CD4-positive, alpha-beta T cell treated with Interleukin-12 subunit alpha and Interleukin-12 subunit beta, for 1 hour (primary cell): Measurements from ENCODE around the gene HPS6.

Experiments
- DNase-seq: peaks from one replicate; pipeline ENCODE4 v3.0.0-alpha.2; 2020

HPS6 gene

DNA sequence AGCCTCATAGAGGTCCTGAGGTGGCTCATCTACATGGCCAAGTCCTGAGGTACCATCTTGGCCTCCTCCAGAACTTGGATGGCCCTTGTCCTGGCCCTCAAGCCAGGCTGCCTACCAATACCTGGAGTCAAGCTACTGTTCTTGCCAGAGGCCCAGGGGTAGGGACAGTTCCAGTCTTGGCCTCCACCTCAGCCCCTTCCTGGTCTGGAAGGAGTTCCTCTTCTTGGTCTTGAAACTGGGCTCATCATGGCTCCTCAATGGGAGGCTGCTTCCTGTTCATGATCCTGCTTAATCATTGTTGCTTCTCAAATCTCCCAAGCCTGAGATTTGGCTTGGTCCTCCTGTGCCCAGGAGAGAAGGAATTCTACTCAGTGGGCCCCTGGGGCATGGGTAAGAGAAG is 3.9 kb downstream of the HPS6 start:
- no peak for DNase-seq

DNA sequence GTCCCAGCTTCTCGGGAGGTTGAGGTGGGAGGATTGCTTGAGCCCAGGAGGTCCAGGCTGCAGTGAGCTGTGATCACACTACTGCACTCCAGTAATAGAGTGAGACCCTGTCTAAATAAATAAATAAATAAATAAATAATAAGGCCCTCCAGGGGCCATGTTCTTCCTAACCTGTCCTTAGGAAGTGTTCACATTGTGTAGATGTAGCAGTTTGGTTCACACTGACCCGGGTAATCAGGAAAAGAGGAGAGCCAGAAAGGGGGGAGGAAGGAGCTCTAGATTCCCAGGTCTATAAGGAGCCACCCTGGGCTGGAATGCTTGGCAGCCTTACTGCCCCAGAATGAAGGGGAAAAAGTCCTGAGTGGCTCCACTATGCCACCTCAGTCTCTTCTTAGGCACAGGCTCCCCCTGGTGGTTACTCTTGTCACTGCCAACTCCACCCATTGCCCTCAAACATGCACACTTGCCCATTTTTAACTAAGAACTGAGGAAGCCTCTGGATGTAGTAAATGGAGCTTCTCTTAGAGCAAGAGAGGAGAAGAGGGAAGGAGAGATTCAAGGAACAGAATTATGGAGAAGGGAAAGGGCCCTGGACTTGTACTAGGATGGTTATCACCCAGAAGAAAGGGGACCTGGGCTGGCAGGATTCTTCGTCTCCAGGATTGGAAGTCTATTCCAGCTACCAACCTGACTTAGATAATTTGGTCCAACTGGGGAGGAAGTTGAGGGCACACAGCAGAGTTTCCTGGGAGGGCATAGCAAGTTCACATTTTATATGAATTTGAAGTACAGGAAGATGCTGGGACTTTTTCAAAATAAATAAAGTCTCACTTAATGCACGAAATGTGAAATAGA is 7.8 kb downstream of the HPS6 start:
- peak; percentile 82 for DNase-seq

DNA sequence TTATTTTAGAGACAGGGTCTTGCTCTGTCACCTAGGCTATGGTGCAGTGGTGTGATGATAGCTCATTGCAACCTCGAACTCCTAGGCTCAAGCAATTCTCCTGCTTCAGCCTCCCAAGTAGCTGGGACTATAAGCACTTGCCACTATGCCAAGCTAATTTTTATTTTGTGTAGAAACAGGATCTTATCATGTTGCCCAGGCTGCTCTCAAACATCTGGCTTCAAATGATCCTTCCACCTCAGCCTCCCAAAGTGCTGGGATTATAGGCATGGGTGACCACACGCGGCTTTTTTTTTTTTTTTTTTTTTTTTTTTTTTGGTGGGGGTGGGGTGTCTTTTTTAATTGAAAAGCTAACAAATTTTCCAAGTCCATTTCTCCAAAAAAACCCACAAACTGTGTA is 18.4 kb downstream of the HPS6 start:
- no peak for DNase-seq

DNA sequence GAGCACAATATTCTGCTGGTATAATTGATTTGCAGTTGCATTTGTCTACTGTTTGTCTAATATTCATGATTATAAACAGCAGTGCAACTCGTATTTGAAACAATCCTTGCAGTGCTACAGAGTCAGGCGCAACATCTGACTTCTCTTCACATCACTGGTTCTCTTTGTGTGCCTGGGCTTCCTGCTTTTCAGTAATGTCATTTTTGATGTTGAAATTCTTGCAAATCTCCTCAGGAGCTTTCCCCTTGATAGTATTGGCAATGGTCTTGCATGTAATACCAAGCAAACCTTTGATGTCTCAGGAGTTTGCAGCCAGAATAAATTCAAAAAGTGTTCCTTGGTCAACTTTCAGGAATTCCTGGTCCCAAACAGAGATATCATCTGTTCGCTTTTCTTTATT is 20.2 kb downstream of the HPS6 start:
- DNase-seq: no peak

DNA sequence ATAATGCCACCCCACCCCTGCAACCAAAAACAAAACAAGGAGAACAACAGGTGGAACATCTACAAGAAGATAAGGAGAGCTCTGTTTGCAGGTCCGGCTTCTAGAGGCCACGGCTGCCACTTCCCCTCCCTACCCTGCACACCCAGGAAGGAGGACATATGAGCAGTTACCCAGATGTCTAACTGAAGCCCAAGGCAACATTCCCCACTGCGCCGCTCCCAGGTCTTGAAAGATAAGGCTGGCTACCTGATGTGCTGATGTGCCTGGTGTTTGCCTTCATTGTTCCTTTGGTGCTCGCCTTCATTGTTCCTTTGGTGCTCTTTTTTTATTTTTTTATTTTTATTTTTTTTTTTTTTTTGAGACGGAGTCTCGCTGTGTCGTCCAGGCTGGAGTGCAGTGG is 21.0 kb downstream of the HPS6 start:
- no peak for DNase-seq

DNA sequence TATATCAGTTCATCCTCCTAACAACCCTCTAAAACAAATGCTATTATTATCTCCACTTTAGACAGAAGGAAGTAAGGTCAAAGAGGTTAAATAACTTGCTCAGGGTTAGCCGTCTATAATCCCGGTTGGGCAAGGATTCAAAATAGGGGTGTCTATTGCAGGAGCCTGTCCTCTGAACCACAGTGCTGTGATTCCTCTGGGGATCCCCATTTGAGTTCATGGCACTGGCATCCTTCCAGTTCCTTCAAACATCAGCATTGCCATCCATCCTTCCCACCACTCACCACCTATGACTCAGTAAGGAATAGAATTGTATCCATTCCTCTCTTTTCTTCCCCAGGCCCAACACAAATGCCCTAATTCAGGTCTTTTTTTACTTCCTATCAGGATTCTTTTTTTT is 25.6 kb downstream of the HPS6 start:
- DNase-seq: no peak

DNA sequence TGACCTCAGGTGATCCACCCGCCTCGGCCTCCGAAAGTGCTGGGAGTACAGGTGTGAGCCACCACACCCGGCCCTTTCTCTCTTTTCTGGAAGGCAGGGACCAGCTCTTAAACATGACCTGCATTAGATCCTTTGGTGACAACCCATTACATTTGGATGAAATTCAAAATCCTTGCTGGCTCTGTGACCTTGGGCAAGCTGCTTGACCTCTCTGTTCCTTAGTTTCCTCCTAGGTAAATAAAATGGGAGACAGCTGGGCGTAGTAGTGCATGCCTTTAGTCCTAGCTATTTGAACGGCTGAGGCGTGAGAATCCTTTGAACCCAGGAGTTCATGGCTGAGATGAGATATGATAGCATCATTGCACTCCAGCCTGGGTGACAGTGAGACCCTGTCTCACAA is 31.3 kb downstream of the HPS6 start:
- no peak for DNase-seq

DNA sequence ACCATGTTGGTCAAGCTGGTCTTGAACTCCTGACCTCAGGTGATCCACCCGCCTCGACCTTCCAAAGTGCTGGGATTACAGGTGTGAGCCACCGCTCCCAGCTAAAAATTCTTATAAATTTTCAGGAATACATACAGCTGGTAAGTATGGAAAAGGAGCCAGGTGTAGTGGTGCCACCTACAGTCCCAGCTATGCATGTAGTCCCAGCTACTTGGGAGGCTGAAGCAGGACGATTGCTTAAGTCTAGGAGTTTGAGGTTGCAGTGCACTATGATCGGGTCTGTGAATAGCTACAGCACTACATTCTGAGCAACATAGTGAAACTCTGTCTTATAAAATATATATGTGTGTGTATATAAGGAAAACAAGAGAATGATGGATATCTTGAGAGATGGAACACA is 36.0 kb downstream of the HPS6 start:
- no peak for DNase-seq

DNA sequence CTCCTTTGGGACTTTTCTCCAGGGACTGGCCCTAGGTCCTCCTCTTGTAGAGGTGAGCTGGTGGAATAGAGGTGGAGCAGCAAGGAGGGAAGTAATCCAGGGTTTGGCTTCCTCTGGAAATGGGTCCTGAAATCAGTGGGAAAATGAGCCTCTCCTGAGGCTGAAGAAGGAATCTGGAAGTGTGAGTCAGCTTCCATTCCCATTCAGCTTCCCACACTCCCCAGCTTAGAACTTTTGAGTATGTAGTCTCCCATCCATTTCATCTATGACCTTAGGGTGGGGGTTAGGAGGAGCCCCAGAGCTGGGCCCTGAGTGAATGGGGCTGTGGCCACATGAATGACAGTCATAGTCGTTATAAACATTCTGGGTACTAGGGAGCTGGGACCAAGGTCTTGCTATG is 37.3 kb downstream of the HPS6 start:
- DNase-seq: no peak

DNA sequence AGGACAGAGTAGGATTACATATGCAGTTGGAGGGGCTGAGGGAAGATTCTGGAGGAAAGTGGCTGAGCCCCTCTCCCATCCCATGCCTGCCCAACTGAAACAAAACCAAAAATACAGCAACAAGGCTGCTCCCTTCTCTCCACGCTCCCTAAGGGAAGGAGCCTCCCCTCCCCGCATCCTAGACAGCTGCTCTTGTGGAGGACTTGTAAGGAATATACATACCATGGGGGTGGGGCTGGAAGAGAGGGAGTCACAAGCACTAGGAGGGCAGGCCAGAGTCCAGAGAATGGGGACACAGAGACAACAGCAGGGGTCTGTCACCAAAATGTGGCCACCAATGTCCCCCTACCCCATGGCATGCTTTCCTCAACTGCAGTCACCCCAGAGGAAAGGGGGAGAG is 41.8 kb downstream of the HPS6 start:
- DNase-seq: no peak

DNA sequence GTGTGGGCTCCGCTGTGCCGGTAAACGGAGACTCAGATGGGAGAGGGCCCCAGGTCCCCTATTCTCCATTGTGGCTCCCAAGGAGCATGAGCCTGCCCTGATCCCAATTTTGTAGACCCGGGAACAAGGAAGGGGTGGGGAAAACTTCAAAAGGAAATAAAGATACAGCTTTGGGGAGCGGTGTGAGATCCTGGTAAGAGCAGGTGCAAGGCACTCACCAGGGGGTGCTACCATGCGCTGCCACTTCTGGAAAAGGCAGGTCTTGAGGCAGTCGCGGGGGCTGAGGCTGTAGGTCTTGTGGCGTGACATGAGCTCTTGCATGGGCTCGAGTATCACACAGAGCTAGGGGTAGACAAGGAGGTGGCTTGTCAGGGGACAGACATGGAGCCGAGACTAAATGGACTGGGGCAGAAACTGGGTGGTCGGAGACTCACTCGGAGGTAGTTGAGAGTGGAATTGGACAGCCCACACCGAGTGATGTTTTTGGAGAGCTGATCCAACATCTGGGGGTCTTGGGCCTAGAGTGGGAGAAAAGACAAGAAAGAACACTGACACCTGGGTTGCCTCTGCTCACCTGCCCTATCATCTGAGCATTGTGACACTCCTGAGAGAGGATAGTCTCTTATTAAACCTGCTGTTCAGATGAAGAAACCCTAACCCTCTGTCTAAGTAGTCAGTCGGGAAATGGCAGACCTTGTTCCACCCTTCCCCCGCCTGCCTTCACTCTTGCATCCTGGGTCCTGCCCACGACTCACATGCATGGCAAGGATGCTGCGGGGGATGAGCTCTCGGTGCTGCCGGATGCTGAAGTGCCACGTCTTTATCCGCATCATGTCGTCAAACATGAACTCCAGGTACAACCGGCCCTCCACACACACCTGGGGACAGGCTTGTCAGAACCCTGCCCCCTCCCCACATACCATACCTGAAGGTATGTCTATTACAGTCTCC is 44.3 kb downstream of the HPS6 start:
- DNase-seq: no peak

DNA sequence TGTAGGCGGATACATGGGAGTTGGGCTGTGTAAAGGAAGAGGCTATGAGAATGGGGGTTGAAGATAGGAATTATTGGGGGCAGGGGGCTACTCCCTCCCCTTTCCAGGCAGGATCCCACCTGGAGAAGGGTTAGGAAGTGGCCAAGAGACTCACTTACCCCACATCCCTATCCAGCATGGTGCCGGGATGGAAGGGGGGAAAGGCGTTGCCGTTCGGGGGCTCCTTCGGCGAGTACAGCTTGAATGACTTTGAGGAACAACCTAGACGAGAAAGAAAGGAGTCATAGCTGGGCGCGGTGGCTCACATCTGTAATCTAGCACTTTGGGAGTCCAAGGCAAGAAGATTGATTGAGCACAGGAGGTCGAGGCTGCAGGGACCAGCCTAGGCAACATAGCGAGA is 46.1 kb downstream of the HPS6 start:
- DNase-seq: no peak

DNA sequence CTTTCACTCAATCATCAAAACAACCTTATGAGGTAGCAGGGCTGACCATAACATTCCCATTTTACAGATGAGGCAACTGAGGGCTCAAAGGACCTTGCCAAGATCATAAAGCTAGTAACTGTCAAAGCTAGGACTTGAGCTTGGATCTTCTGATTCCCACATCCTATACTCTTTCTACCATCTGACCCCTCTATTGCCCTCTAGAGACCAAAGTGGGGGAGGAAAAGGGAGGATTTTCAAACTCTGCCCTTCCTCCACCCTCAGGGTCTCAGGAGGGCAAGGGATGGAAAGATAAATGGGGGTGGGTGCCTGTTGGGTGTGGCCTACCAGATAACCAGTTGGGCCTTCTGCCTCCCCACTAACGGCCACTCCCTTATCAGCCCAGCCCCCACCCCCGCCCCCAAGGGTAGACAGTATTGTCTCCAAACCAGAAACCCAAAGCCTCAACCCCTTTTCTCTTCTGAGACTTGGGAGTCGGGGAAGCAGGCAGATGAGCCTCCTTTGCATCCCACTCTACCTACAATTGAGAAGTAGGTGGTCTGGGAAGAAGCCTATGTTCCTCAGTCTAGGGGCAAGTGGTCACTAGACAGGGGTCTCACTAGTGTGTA is 47.2 kb downstream of the HPS6 start:
- no peak for DNase-seq

DNA sequence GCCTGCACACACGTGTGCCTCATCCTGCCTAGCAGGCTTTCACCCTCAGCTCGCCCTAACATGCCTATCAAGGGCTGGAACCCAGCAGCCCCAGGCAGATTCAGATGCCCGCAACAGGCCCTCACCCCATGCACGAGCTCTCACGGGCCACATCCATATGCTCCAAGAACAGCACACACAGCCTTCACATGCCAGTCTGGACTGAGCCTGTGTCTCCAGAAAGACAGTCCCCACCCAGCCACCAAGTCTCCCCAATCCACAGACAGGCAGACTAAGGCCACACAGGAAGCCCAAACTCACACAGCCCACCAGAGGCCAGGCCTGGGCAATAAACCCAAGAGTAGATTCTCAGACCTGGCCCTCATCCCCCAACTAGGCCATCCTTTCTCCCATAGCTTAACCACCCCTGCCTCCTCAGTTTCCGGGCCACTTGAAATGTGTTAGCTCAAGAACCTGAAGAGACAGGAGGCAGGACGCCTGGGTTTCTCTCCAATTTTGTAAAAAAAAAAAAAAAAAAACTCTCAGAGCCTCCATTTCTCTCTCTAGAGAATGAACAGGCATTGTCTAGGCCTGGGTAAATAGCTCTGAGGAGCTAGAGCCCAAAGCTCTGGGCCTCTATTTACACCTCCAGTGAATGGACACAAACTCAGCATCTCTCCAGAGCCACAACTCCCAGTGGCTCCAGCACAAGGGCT is 48.3 kb downstream of the HPS6 start:
- DNase-seq: no peak

DNA sequence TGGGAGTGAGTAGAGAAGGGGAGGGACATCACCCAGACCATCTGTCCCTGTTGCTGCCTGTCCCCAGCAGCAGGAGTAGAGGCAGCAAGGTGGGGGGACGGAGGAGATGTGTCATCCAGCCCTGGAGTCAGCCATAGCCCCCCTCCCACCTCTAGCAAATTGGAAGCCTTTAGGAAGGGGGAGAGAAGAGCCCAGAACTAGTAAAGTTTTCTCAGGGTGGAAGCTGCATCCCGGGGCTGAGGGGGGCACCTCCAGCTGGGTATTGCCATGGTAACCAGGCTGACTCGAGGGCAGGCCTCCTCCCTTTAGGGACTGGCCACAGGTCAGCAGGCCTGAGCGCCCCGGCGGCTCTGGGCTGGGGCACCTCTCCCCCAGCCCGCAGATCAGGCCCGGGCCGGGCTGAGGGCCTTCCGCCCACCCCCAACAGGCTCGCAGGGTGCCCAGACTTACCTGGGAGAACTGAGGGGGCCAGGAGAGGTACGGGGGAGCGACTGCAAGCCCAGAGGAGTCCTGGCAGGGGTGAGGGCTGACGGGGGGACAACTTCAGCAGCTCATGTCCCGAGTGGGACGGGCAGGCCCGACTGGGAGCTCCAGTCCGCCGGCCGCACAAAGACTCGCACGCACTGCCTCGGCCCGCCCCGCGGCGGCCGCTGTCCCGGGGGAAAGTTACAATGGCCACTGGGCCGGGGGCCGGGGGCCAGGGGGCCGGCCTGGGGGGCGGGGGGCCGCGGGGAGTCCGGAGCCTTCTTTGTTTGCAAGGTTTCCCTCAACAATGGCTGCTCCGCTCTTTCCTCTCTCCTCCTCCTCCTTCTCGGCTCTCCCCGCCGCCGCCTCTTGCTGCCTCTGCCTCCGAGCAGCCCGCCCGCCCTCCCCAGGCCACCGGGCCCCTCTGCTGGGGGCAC is 49.1 kb downstream of the HPS6 start:
- no peak for DNase-seq

DNA sequence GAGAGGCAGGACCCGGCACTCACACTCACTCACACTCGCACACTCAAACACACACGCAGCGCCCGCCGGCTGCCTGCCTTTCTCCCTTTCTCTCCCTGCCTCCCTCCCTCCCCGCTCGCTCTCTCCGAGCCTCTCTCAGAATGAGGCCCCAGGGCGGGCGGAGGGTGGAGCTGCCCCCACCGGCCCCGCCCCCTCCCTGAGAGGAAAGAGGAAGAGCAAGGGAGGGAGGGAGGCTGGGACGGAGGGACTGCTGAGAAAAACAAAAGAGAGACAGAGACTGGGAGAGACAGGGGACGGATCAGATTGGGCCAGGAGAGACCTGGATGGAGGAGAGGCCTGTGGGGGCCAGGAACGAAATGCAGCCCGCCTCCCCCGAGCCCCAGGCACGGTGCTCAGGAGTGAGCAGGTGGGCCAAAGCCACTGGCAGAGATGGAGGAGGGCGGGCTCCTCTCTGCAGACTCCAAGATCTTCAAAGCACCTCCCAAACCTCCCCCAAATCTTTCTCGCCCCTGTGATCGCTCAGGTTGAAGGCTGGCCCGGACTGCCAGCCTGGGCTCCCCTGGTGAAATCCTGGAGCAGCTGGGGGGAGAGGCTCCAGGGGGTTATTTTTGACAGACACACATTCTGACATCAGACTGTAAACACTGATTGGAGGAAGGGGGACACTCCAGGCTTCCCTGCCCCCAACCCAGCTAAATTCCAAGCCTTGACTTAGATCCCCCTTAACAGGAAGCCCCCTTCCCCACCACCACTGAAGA is 49.9 kb downstream of the HPS6 start:
- DNase-seq: peak; percentile 82

DNA sequence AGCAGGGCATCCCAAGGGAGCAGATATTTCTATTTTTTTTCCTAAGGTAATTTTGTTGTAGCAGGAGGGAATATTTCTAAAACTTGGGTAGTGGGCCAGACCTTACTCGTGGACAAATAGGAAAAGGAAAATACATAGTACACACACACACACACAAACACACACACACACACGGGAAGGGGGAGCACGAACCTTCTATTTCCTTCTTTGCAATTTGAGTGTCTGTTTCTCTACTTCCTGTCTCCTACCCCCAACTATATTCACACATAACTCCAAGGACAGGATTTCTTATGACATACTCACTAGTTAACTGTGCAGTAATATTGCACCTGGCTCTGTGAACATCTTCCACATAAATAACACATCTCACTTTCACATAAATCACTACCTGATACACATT is 50.6 kb downstream of the HPS6 start:
- peak; percentile 33 for DNase-seq

DNA sequence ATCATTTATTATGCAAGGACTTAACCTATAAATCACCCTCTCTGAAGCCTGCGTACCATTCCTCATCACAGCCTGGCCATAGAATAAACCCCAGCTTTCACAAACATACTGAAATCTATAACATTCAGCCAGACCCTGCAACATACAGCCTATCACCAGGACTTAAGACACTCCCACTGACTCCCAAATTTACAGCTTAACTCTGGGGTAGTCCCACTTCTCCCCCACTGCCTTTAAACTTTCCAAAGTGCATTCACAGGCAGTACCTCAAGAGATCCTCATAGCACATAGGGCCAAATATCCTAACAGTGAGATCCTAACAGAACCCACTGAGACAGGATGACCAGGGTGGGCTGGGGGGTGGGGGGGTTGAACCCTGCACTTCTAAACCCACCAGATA is 51.5 kb downstream of the HPS6 start:
- DNase-seq: no peak
